Gastrocnemius medialis (tissue), 4 donors: Measurements from ENCODE around the gene GALNT4. TPM values are rescaled to one million over a fixed set of nuclear protein-coding genes. Genes with fewer than 3 reads are reported as not detected.

Experiments used
- ATAC-seq, 2 donors: fragments of 150-250 bp; one replicate each; pipeline ENCODE4 v1.9.1; 2016
- DNase-seq, 2 donors: peaks; one replicate each; pipeline ENCODE4 v3.0.0-alpha.2; 2019
- H3K27ac ChIP-seq, 4 donors: fragments of 200-600 bp; sonication (generic); 1 replicate in 1 of 4; 2 replicates in 3 of 4; pipeline ENCODE4 v1.5.1; 2016 to 2018; ENCODE audit warnings: mild to moderate bottlenecking in 2 of 4, moderate library complexity in 1 of 4
- H3K27me3 ChIP-seq, 3 donors: fragments of 200-600 bp; sonication (generic) in 2 of 3; 1 replicate in 1 of 3; 2 replicates in 2 of 3; pipeline versions ENCODE4 v1.5.1 to v1.6.0; 2016 to 2019; ENCODE audit warnings: mild to moderate bottlenecking in 1 of 3, moderate library complexity in 1 of 3
- H3K36me3 ChIP-seq, 2 donors: fragments of 200-600 bp; sonication (generic) in 1 of 2; one replicate each; pipeline ENCODE4 v1.5.1; 2017 to 2018
- H3K4me1 ChIP-seq, 2 donors: fragments of 200-600 bp; sonication (generic) in 1 of 2; one replicate each; pipeline ENCODE4 v1.5.1; 2016 to 2017; ENCODE audit warnings: mild to moderate bottlenecking in 2 of 2
- H3K4me3 ChIP-seq, 4 donors: fragments of 200-600 bp; sonication (generic) in 3 of 4; 1 replicate in 1 of 4; 2 replicates in 3 of 4; pipeline ENCODE4 v1.5.1; 2016 to 2019; ENCODE audit warnings: mild to moderate bottlenecking in 2 of 4
- H3K9me3 ChIP-seq, 3 donors: fragments of 200-600 bp; sonication (generic) in 2 of 3; 1 replicate in 1 of 3; 2 replicates in 2 of 3; pipeline ENCODE4 v1.5.1; 2016 to 2019
- POLR2A ChIP-seq, 2 donors: fragments of 450-650 bp; IDR thresholded peaks; one replicate each; pipeline ENCODE4 v1.6.1; 2017; ENCODE audit warnings: antibody characterized with exemption in 2 of 2, mild to moderate bottlenecking in 2 of 2, moderate library complexity in 2 of 2
- in situ Hi-C, 4 donors: fragments of 200-750 bp; cut with MboI; loops; one replicate each; pipeline versions ENCODE4 v1.15.0 to v1.8.0; 2017; ENCODE audit warnings: low sequenced_read_pairs in 4 of 4
- intact Hi-C: fragments of 100-400 bp; cut with DNase I; formaldehyde crosslinking; loops from one replicate; pipeline ENCODE4 v1.15.1; 2023; ENCODE audit warnings: low total_unique reads
- total RNA-seq, 4 donors: library from RNA; depleted of rRNA; stranded (reverse); fragments of >200 nt; gene quantifications; one replicate each; pipeline versions ENCODE4 v1.1.0 to v1.2.3, GENCODE V29; 2016
- TF ChIP-seq, protein P1 (sequence below), 5 experiments: fragments of 450-650 bp in 3 of 5; fragments of 200-600 bp in 2 of 5; sonication (generic) in 2 of 5; IDR thresholded peaks in 4 of 5; conservative IDR thresholded peaks in 1 of 5; 1 replicate in 4 of 5; 2 replicates in 1 of 5; pipeline ENCODE4 v1.5.1; 2016 to 2019; ENCODE audit warnings: antibody characterized with exemption in 5 of 5, mild to moderate bottlenecking in 3 of 5, moderate library complexity in 3 of 5

Gene GALNT4
- total RNA-seq, 4 donors from 2014 or later, result 1.2 to 2.2 (median 1.7) TPM

DNA sequence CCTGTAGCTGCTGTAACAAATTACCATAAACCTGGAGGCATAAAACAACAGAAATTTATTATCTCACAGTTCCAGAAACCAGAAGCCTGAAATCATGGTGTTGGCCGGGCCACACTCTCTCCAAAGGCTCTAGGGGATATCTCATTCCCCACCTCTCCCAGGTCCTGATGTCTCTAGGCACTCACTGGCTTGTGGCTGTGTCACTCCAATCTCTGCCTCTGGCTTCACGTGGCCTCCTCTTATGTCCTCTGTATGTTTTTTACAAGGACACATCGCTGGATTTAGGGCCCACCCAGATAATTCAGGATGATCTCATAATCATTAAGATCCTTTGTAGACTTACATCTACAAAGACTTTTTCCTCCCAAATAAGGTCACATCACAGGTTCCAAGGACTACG is 8.0 kb downstream of the GALNT4 start:
- intact Hi-C loops, result no loop called here
- Histone ChIP-seq H3K36me3 (no peaks in the 10 kb centered on the region), H3K9me3 (no peaks in the 10 kb centered on the region), H3K27me3 (no peaks in the 10 kb centered on the region), H3K4me1 (peaks cover 5% of the 10 kb centered on the region in 2 donors), H3K4me3 (no peak overlapping the region), H3K27ac (no peak overlapping the region)
- TF ChIP-seq, protein P1, sequence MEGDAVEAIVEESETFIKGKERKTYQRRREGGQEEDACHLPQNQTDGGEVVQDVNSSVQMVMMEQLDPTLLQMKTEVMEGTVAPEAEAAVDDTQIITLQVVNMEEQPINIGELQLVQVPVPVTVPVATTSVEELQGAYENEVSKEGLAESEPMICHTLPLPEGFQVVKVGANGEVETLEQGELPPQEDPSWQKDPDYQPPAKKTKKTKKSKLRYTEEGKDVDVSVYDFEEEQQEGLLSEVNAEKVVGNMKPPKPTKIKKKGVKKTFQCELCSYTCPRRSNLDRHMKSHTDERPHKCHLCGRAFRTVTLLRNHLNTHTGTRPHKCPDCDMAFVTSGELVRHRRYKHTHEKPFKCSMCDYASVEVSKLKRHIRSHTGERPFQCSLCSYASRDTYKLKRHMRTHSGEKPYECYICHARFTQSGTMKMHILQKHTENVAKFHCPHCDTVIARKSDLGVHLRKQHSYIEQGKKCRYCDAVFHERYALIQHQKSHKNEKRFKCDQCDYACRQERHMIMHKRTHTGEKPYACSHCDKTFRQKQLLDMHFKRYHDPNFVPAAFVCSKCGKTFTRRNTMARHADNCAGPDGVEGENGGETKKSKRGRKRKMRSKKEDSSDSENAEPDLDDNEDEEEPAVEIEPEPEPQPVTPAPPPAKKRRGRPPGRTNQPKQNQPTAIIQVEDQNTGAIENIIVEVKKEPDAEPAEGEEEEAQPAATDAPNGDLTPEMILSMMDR (IDR thresholded peaks at IDR 0.05 in 4 of 5, conservative IDR thresholded peaks at IDR 0.05 in 1 of 5), result no peak
- TF ChIP-seq POLR2A (IDR thresholded peaks at IDR 0.05), result no peak
- in situ Hi-C loops, result no loop called here
- DNase-seq (no peak), ATAC-seq (no peak)

DNA sequence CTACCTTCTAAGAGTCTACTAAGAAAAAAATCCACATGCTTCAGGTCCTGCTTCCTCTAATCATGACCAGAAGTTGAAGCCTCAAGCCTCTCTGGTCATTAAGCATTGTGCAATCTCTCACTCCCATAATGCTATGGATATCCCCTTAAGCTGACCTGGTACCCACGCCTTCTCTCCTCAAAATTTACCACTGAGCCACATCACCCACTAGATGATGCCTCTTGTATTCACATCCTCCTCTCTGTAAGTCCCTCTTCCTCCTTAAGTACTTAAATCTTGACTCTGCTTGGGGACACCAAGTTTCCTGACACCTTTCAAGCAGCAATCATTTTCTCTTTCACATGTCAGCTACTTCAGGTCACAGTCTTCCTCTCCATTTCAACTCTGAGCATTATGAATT is 9.8 kb downstream of the GALNT4 start:
- ATAC-seq, result no peak
- H3K36me3 ChIP-seq, result no peaks in the 10 kb centered on the region
- no peak for DNase-seq
- in situ Hi-C loops, result no loop called here
- intact Hi-C loops, result no loop called here
- no peaks in the 10 kb centered on the region for H3K27me3 ChIP-seq
- no peak overlapping the region for H3K27ac ChIP-seq
- H3K4me3 ChIP-seq, result no peak overlapping the region
- no peaks in the 10 kb centered on the region for H3K9me3 ChIP-seq
- TF ChIP-seq POLR2A (IDR thresholded peaks at IDR 0.05), result no peak
- TF ChIP-seq, protein P1 (IDR thresholded peaks at IDR 0.05 in 4 of 5, conservative IDR thresholded peaks at IDR 0.05 in 1 of 5), result no peak
- no peaks in the 10 kb centered on the region for H3K4me1 ChIP-seq

DNA sequence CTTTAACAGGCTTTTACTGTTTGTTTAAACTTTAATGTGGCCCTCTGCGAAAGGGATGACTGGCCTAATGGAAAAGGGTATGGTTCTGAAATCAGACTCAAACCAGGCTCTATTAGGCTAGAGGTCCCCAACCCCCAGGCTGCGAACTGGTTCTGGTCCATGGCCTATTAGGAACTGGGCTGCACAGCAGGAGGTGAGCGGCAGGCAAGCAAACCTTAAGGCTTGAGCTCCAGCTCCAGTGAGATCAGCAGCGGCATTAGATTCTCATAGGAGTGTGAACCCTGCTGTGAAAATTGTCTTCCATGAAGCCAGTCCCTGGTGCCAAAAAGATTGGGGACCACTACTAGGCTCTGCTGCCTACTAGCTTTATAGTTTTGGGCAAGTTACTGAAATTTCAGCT is 11.1 kb downstream of the GALNT4 start:
- H3K4me3 ChIP-seq, result no peak overlapping the region
- H3K36me3 ChIP-seq, result no peaks in the 10 kb centered on the region
- DNase-seq (no peak), ATAC-seq (no peak)
- no peaks in the 10 kb centered on the region for H3K4me1 ChIP-seq
- H3K27ac ChIP-seq, result no peak overlapping the region
- no peak for TF ChIP-seq POLR2A (IDR thresholded peaks at IDR 0.05)
- TF ChIP-seq, protein P1 (IDR thresholded peaks at IDR 0.05 in 4 of 5, conservative IDR thresholded peaks at IDR 0.05 in 1 of 5), result no peak
- intact Hi-C loops, result no loop called here
- in situ Hi-C loops, result no loop called here
- H3K9me3 ChIP-seq, result no peaks in the 10 kb centered on the region
- H3K27me3 ChIP-seq, result no peaks in the 10 kb centered on the region

- Histone ChIP-seq H3K27ac (peak overlapping the region in 2 of 4 donors; percentile 21 to 28), H3K4me1 (no peaks in the 10 kb centered on the region), H3K36me3 (no peaks in the 10 kb centered on the region), H3K4me3 (no peak overlapping the region), H3K27me3 (no peaks in the 10 kb centered on the region), H3K9me3 (no peaks in the 10 kb centered on the region)
- ATAC-seq (peak in 1 of 2 donors; percentile 52), DNase-seq (no peak)
- intact Hi-C loops (no loop called here), in situ Hi-C loops (no loop called here)
- TF ChIP-seq, protein P1 (IDR thresholded peaks at IDR 0.05 in 4 of 5, conservative IDR thresholded peaks at IDR 0.05 in 1 of 5), result no peak
- no peak for TF ChIP-seq POLR2A (IDR thresholded peaks at IDR 0.05)
These were observed 17.4 kb downstream of the GALNT4 start for GRCh38 chr12:89507015-89507824.
